ENCODE data around the gene SYNRG.
A peak's percentile ranks its signal among the peaks of the same experiment; 100 is the strongest.

Gene SYNRG

GRCh38 chr17:37598145-37598544 lies 11.1 kb downstream of the SYNRG start:
- DNase-seq, result no peak

GRCh38 chr17:37592291-37592690 lies 16.9 kb downstream of the SYNRG start:
- no peak for DNase-seq

GRCh38 chr17:37585066-37585465 lies 24.2 kb downstream of the SYNRG start:
- no peak for DNase-seq

- no peak for DNase-seq
Measured at GRCh38 chr17:37576281-37576680, 32.9 kb downstream of the SYNRG start.

- no peak for DNase-seq
Measured at GRCh38 chr17:37574427-37574826, 34.8 kb downstream of the SYNRG start.

GRCh38 chr17:37571674-37572073 lies 37.5 kb downstream of the SYNRG start:
- DNase-seq, result no peak

- DNase-seq, result peak; percentile 8
Measured at GRCh38 chr17:37570527-37571093, 38.6 kb downstream of the SYNRG start.

GRCh38 chr17:37568350-37569053 lies 40.7 kb downstream of the SYNRG start:
- DNase-seq, result no peak

GRCh38 chr17:37567538-37567937 lies 41.7 kb downstream of the SYNRG start:
- DNase-seq, result no peak

GRCh38 chr17:37567137-37567536 lies 42.1 kb downstream of the SYNRG start:
- DNase-seq, result no peak

- no peak for DNase-seq
Measured at GRCh38 chr17:37564252-37564651, 45.0 kb downstream of the SYNRG start.

- no peak for DNase-seq
Measured at GRCh38 chr17:37562016-37562745, 47.0 kb downstream of the SYNRG start.

- no peak for DNase-seq
Measured at GRCh38 chr17:37558299-37558698, 50.9 kb downstream of the SYNRG start.

GRCh38 chr17:37557482-37557881 lies 51.7 kb downstream of the SYNRG start:
- DNase-seq, result no peak

- DNase-seq, result no peak
Measured at GRCh38 chr17:37555386-37555785, 53.8 kb downstream of the SYNRG start.

- no peak for DNase-seq
Measured at GRCh38 chr17:37553401-37553966, 55.7 kb downstream of the SYNRG start.

- no peak for DNase-seq
Measured at GRCh38 chr17:37551788-37552187, 57.4 kb downstream of the SYNRG start.

- no peak for DNase-seq
Measured at GRCh38 chr17:37547986-37548385, 61.2 kb downstream of the SYNRG start.

GRCh38 chr17:37546302-37546701 lies 62.9 kb downstream of the SYNRG start:
- DNase-seq, result no peak

- no peak for DNase-seq
Measured at GRCh38 chr17:37545486-37545885, 63.7 kb downstream of the SYNRG start.

- no peak for DNase-seq
Measured at GRCh38 chr17:37543637-37544052, 65.6 kb downstream of the SYNRG start.

GRCh38 chr17:37541880-37542660 lies 67.1 kb downstream of the SYNRG start:
- DNase-seq, result no peak

Data from central memory CD4-positive, alpha-beta T cell (primary cell).